SK-N-SH (cell line): ENCODE data around the gene SPEF2. TPM values are rescaled to one million over a fixed set of nuclear protein-coding genes. Genes with fewer than 3 reads are reported as not detected.

Source experiments
- CTCF ChIA-PET: fragments of 300-600, 350-600 bp; formaldehyde crosslinking; extraction: SDS; loops from one replicate; lab custom pipeline; 2021; lab: Yijun Ruan, JAX
- POLR2A ChIA-PET: fragments of 350-600 bp; sonication (Branson Sonifier 250); formaldehyde crosslinking; extraction: SDS; loops from one replicate; lab custom pipeline; 2020; ENCODE audit warnings: antibody characterized with exemption, inconsistent platforms; lab: Yijun Ruan, JAX
- DNase-seq: peaks from one replicate; pipeline ENCODE4 v3.0.0; 2012
- H2AFZ ChIP-seq: fragments of 200-600 bp; sonication (generic); 2 replicates; pipeline ENCODE4 v1.8.1; 2016; ENCODE audit warnings: antibody characterized with exemption, mild to moderate bottlenecking, low read depth
- H3F3A ChIP-seq: fragments of 200-600 bp; sonication (generic); replicated peaks from 2 replicates; pipeline ENCODE3; 2016; ENCODE audit warnings: antibody characterized with exemption, mild to moderate bottlenecking; ENCODE audit not compliant: insufficient read depth
- H3K27ac ChIP-seq, 2 experiments: fragments of 200-500 bp in 1 of 2; fragments of 200-600 bp in 1 of 2; sonication (Bioruptor generic) in 1 of 2; sonication (generic), shearing (Covaris generic) in 1 of 2; 2 replicates each; pipeline versions ENCODE4 v1.5.1 to v1.6.1; 2014 to 2016; ENCODE audit warnings: low read depth in 2 of 2, inconsistent platforms in 1 of 2, low read length in 1 of 2, mild to moderate bottlenecking in 1 of 2, mixed read lengths in 1 of 2
- H3K27me3 ChIP-seq: fragments of 200-600 bp; sonication (generic), shearing (Covaris generic); 2 replicates; pipeline ENCODE4 v1.6.1; 2016; ENCODE audit warnings: mixed run types; ENCODE audit not compliant: insufficient read depth
- H3K36me3 ChIP-seq, 2 experiments: fragments of 200-500 bp in 1 of 2; fragments of 200-600 bp in 1 of 2; sonication (Bioruptor generic) in 1 of 2; sonication (generic) in 1 of 2; replicated peaks in 1 of 2; 2 replicates each; pipeline versions ENCODE3 to v1.5.1; 2014 to 2016; ENCODE audit warnings: low read length in 1 of 2, mild to moderate bottlenecking in 1 of 2; ENCODE audit not compliant: insufficient read depth in 2 of 2, control insufficient read depth in 1 of 2
- H3K4me1 ChIP-seq, 2 experiments: fragments of 200-500 bp in 1 of 2; fragments of 200-600 bp in 1 of 2; sonication (Bioruptor generic) in 1 of 2; sonication (generic), shearing (Covaris generic) in 1 of 2; 2 replicates each; pipeline versions ENCODE4 v1.5.1 to v1.6.1; 2014 to 2016; ENCODE audit warnings: low read depth in 1 of 2, low read length in 1 of 2, mixed run types in 1 of 2; ENCODE audit not compliant: insufficient read depth in 2 of 2, control insufficient read depth in 1 of 2
- H3K4me2 ChIP-seq: fragments of 200-600 bp; sonication (generic), shearing (Covaris generic); 2 replicates; pipeline ENCODE4 v1.6.1; 2017; ENCODE audit warnings: mixed run types
- H3K4me3 ChIP-seq, 2 experiments: fragments of 200-500 bp in 1 of 2; fragments of 200-600 bp in 1 of 2; sonication (Bioruptor generic) in 1 of 2; sonication (generic), shearing (Covaris generic) in 1 of 2; 2 replicates each; pipeline versions ENCODE4 v1.5.1 to v1.8.1; 2014 to 2016; ENCODE audit warnings: low read depth in 2 of 2, inconsistent platforms in 1 of 2, low read length in 1 of 2, mild to moderate bottlenecking in 1 of 2, mixed read lengths in 1 of 2, moderate library complexity in 1 of 2
- H3K79me2 ChIP-seq: fragments of 200-600 bp; sonication (generic); 2 replicates; pipeline ENCODE4 v1.8.1; 2017; ENCODE audit warnings: mild to moderate bottlenecking; ENCODE audit not compliant: insufficient read depth
- H3K9ac ChIP-seq: fragments of 200-600 bp; sonication (generic); 2 replicates; pipeline ENCODE4 v1.6.1; 2017; ENCODE audit warnings: mixed run types
- H3K9me2 ChIP-seq: fragments of 200-600 bp; sonication (generic); 2 replicates; pipeline ENCODE4 v1.6.1; 2017; ENCODE audit warnings: mixed run types
- H3K9me3 ChIP-seq: fragments of 200-600 bp; sonication (generic); 2 replicates; pipeline ENCODE4 v1.6.1; 2017; ENCODE audit warnings: mixed run types, mild to moderate bottlenecking, moderate library complexity
- H4K20me1 ChIP-seq: fragments of 200-600 bp; sonication (generic); 2 replicates; pipeline ENCODE4 v1.6.1; 2017; ENCODE audit warnings: mild to moderate bottlenecking, mixed run types; ENCODE audit not compliant: insufficient read depth
- CTCF ChIP-seq: fragments of 200-600 bp; sonication (generic); IDR thresholded peaks from 2 replicates; pipeline ENCODE4 v1.6.1; 2017; ENCODE audit warnings: antibody characterized with exemption, mild to moderate bottlenecking, moderate library complexity
- EP300 ChIP-seq, 2 experiments: IDR thresholded peaks; 2 replicates each; pipeline versions ENCODE4 v1.4.0 to v1.6.1; 2012; ENCODE audit warnings: borderline replicate concordance in 1 of 2, low read depth in 1 of 2, low read length in 1 of 2
- FOSL2 ChIP-seq: IDR thresholded peaks from 2 replicates; pipeline ENCODE4 v1.4.0; 2012; ENCODE audit warnings: low read depth, mild to moderate bottlenecking, moderate library complexity, borderline replicate concordance
- FOXJ3 ChIP-seq: sonication (generic); formaldehyde crosslinking; IDR thresholded peaks from 2 replicates; pipeline ENCODE4 v1.5.1; 2020; ENCODE audit warnings: mild to moderate bottlenecking, missing genetic modification reagents
- FOXM1 ChIP-seq: IDR thresholded peaks from 2 replicates; pipeline ENCODE4 v1.4.0; 2012; ENCODE audit warnings: low read depth, mild to moderate bottlenecking
- MAX ChIP-seq: IDR thresholded peaks from 2 replicates; pipeline ENCODE4 v1.4.0; 2012; ENCODE audit warnings: low read depth
- MEF2A ChIP-seq: IDR thresholded peaks from 2 replicates; pipeline ENCODE4 v1.4.0; 2012; ENCODE audit warnings: low read depth, borderline replicate concordance
- MXI1 ChIP-seq: IDR thresholded peaks from 2 replicates; pipeline ENCODE4 v1.6.1; 2012; ENCODE audit warnings: mild to moderate bottlenecking, low read depth, low read length, improper control_type of control experiment
- NRF1 ChIP-seq: IDR thresholded peaks from 2 replicates; pipeline ENCODE4 v1.6.1; 2012; ENCODE audit warnings: low read depth, mild to moderate bottlenecking, low read length
- POLR2AphosphoS5 ChIP-seq: IDR thresholded peaks from 2 replicates; pipeline ENCODE4 v1.6.1; 2012; ENCODE audit warnings: low read depth, low read length
- REST ChIP-seq: IDR thresholded peaks from 2 replicates; pipeline ENCODE4 v1.6.1; 2012; ENCODE audit warnings: mild to moderate bottlenecking, low read depth, low read length, moderate library complexity
- RXRA ChIP-seq: IDR thresholded peaks from 2 replicates; pipeline ENCODE4 v1.4.0; 2012; ENCODE audit warnings: low read depth, mild to moderate bottlenecking, borderline replicate concordance
- SIN3A ChIP-seq: IDR thresholded peaks from 2 replicates; pipeline ENCODE4 v1.6.1; 2012; ENCODE audit warnings: low read depth, mild to moderate bottlenecking, low read length, moderate library complexity, borderline replicate concordance
- TCF12 ChIP-seq: IDR thresholded peaks from 2 replicates; pipeline ENCODE4 v1.4.0; 2012
- TEAD4 ChIP-seq: IDR thresholded peaks from 2 replicates; pipeline ENCODE4 v1.4.0; 2012; ENCODE audit warnings: mild to moderate bottlenecking, borderline replicate concordance; ENCODE audit not compliant: insufficient read depth
- YY1 ChIP-seq: IDR thresholded peaks from 2 replicates; pipeline ENCODE4 v1.4.0; 2012; ENCODE audit warnings: low read depth, mild to moderate bottlenecking
- ZBTB33 ChIP-seq: IDR thresholded peaks from 2 replicates; pipeline ENCODE4 v1.4.0; 2012; ENCODE audit warnings: low read depth, borderline replicate concordance
- WGBS: methylation state at CpG from one replicate; pipeline ENCODE4 v1.1.6; 2017; ENCODE audit warnings: low lambda C conversion rate; 5-methylcytosine and 5-hydroxymethylcytosine counted together
- polyA plus RNA-seq, 3 experiments: library from polyadenylated mRNA; depleted of rRNA; stranded (reverse); fragments of >200 nt; gene quantifications; 2 replicates each; pipeline ENCODE4 v1.2.3, GENCODE V29; 2012

Gene SPEF2
- polyA plus RNA-seq, 1 of the 3 experiments (the other 2 are of a cell fraction): 1.6 TPM

DNA sequence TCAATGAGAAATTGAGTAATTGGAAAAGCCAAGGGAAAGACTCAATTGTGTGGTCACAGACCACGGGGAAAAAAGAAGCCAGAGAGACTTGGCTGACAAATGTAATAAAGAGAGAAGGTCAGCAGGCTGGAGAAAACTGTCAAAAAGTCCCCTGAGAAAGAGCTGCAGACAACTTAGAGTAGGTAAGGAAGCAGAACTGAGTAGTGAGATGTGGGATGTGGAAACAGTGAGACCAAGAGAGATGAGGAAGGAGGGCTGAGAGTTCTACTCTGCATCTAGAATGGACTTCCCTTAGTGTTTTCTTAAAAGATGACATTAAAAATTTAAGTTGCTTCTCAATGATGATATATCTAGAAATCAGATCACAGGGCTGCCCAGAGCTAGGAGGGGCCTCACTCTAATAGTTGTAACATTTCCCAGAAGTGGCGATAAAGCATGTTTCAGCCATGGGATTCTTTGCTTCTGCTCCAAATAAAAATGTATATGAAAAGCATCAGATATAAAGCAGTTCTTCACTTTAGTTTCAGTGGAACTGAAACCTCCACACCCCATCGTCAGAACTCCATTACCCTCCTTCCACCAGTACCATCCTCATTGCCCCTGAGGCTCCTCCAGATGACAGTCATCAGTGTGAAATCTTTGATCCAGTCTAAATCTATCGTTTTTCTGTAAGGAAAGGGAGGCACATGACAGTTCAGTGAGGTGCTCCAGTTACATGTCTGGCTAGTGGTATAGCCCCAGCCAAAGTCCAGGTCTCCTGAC lies 80.6 kb downstream of the SPEF2 start:
- H3K9me2 ChIP-seq: no peaks in the 10 kb centered on the region
- no peaks in the 10 kb centered on the region for H4K20me1 ChIP-seq
- no peaks in the 10 kb centered on the region for H3K79me2 ChIP-seq
- ChIA-PET CTCF (interaction anchor here (1.0 to 1.4 kb wide), 2 partner anchors 29 to 229 kb away, joined by 3 to 4 read pairs; no protein-coding TSS in a partner anchor), POLR2A (no interaction called here)
- H3K27me3 ChIP-seq: no peaks in the 10 kb centered on the region
- 47% methylated on average over 4 of the region's 4 CpGs for WGBS
- no peak overlapping the region for H2AFZ ChIP-seq
- no peaks in the 10 kb centered on the region for H3F3A ChIP-seq
- no peak overlapping the region for H3K4me2 ChIP-seq
- no peaks in the 10 kb centered on the region for H3K9me3 ChIP-seq
- no peak for TF ChIP-seq MEF2A
- no peak for TF ChIP-seq ZBTB33
- TF ChIP-seq CTCF: no peak
- TF ChIP-seq FOXM1: no peak
- no peak for TF ChIP-seq FOXJ3 (CRISPR knock-in tag)
- no peak for TF ChIP-seq TCF12
- TF ChIP-seq EP300 (IDR thresholded peaks at IDR 0.05; ENCODE audit: borderline replicate concordance in 1 of 2, low read depth in 1 of 2, low read length in 1 of 2): no peak
- no peak for TF ChIP-seq MXI1
- no peak for TF ChIP-seq NRF1
- TF ChIP-seq FOSL2: no peak
- no peak for TF ChIP-seq MAX
- TF ChIP-seq YY1: no peak
- no peak for TF ChIP-seq POLR2AphosphoS5
- TF ChIP-seq RXRA: no peak
- H3K27ac ChIP-seq: no peak overlapping the region
- H3K36me3 ChIP-seq: no peaks in the 10 kb centered on the region
- H3K9ac ChIP-seq: no peak overlapping the region
- H3K4me3 ChIP-seq: no peak overlapping the region
- no peak for DNase-seq
- no peaks in the 10 kb centered on the region for H3K4me1 ChIP-seq

GRCh38 chr5:35707659-35708058 lies 90.0 kb downstream of the SPEF2 start:
- Histone ChIP-seq H3K4me2 (no peak overlapping the region), H3F3A (no peaks in the 10 kb centered on the region), H3K27ac (no peak overlapping the region), H4K20me1 (no peaks in the 10 kb centered on the region), H3K9me3 (no peaks in the 10 kb centered on the region), H2AFZ (no peak overlapping the region), H3K36me3 (peaks cover 0 to 5% of the 10 kb centered on the region in 2 experiments), H3K9ac (no peak overlapping the region), H3K4me1 (no peaks in the 10 kb centered on the region), H3K27me3 (no peaks in the 10 kb centered on the region), H3K4me3 (no peak overlapping the region), H3K79me2 (no peaks in the 10 kb centered on the region), H3K9me2 (no peaks in the 10 kb centered on the region)
- 37% methylated on average over 1 of the region's 1 CpG for WGBS
- CTCF ChIA-PET: no interaction called here
- POLR2A ChIA-PET: no interaction called here
- no peak for DNase-seq
- no peak for TF ChIP-seq REST
- no peak for TF ChIP-seq CTCF
- no peak for TF ChIP-seq TEAD4
- no peak for TF ChIP-seq SIN3A
